GM12892 (cell line): ENCODE results near the gene ZNF322.
"Not testable (repeated sequence)": the region's sequence is repeated elsewhere in the genome, so short reads cannot be mapped to it uniquely, and the experiment has no call there.

Experiments
- POLR2A ChIP-seq: IDR thresholded peaks from 2 replicates; pipeline ENCODE4 v1.6.1; 2011; ENCODE audit warnings: low read depth, low read length, control low read depth
- POLR2AphosphoS5 ChIP-seq: IDR thresholded peaks from 2 replicates; pipeline ENCODE4 v1.6.1; 2011; ENCODE audit warnings: low read depth, low read length, control low read depth
- TAF1 ChIP-seq: IDR thresholded peaks from 2 replicates; pipeline ENCODE4 v1.6.1; 2011; ENCODE audit warnings: low read depth, mild to moderate bottlenecking, control low read depth, low read length, borderline replicate concordance

DNA sequence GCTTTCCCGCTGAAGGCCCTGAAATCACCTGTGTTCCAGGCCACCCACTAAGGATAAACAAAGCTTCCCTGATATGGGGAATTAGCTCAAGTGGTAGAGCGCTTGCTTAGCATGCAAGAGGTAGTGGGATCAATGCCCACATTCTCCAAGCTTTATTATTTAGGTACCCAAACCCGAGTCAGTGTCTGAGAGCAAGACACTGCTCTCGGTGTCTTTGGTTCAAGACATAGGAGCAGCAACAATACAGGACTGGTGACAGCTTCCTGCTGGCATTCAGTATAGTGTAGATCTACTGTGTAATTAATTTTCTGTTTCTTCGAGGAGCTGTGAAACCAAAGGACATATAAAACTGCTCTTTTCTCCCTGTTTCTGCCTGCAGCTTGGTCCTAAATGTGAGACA lies 13.7 kb upstream of the ZNF322 start:
- TF ChIP-seq TAF1, POLR2AphosphoS5, POLR2A: not testable (repeated sequence)
